ENCODE measurements around the gene RIMBP2.

DNA sequence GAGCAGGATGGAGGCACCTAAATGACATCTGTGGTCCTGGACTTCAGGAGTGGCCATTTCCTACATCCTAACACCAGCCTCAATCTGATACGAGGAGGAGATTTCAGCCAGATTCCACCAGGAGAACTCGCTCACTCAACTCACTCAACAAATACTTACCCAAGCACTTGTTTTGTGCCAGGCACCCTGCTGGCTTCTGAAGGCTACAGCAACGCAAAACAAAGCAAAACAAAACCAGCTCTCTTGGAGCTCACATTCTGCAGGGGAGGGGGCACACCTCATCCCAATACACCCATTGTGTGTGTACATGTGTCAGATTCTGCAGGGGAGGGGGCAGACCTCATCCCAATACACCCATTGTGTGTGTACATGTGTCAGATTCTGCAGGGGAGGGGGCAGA, 233.7 kb downstream of the RIMBP2 start:
- TF ChIP-seq, protein P1, sequence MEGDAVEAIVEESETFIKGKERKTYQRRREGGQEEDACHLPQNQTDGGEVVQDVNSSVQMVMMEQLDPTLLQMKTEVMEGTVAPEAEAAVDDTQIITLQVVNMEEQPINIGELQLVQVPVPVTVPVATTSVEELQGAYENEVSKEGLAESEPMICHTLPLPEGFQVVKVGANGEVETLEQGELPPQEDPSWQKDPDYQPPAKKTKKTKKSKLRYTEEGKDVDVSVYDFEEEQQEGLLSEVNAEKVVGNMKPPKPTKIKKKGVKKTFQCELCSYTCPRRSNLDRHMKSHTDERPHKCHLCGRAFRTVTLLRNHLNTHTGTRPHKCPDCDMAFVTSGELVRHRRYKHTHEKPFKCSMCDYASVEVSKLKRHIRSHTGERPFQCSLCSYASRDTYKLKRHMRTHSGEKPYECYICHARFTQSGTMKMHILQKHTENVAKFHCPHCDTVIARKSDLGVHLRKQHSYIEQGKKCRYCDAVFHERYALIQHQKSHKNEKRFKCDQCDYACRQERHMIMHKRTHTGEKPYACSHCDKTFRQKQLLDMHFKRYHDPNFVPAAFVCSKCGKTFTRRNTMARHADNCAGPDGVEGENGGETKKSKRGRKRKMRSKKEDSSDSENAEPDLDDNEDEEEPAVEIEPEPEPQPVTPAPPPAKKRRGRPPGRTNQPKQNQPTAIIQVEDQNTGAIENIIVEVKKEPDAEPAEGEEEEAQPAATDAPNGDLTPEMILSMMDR (conservative IDR thresholded peaks at IDR 0.05 in 1 of 2, IDR thresholded peaks at IDR 0.05 in 1 of 2; ENCODE audit: extremely low read depth in 1 of 2, insufficient read depth in 1 of 2, low read depth in 1 of 2, low read length in 2 of 2) = no peak
- TF ChIP-seq EZH2 (IDR thresholded peaks at IDR 0.05; ENCODE audit: borderline replicate concordance, low read length) = no peak
